A172 (cell line): Measurements from ENCODE around the gene GABRP. TPM values are rescaled to one million over a fixed set of nuclear protein-coding genes. Genes with fewer than 3 reads are reported as not detected.
"Not testable (repeated sequence)": the region's sequence is repeated elsewhere in the genome, so short reads cannot be mapped to it uniquely, and the experiment has no call there.

Experiments
- DNase-seq: peaks from one replicate; pipeline ENCODE4 v3.0.0-alpha.2; 2015; ENCODE audit warnings: low spot score
- total RNA-seq: library from RNA; depleted of rRNA; stranded (reverse); fragments of >200 nt; shearing (Covaris generic); gene quantifications from 2 replicates; pipeline ENCODE4 v1.2.3, GENCODE V29; 2014; rRNA removed

Gene GABRP
- not detected in 2 replicates for total RNA-seq

- DNase-seq: no peak
Observed at GRCh38 chr5:170783498-170784247, at the start of gene GABRP. Gene GABRP, plus strand, starts transcription at chr5:170783725. Its CDS starts 4,891 bp downstream, at chr5:170788616.

- DNase-seq: no peak
Observed at GRCh38 chr5:170736966-170737365, 46.6 kb upstream of the GABRP start.

GRCh38 chr5:170737591-170737990 is 45.9 kb upstream of the GABRP start:
- DNase-seq: no peak

GRCh38 chr5:170738840-170739239 is 44.7 kb upstream of the GABRP start:
- DNase-seq: no peak

- no peak for DNase-seq
Observed at GRCh38 chr5:170739446-170739845, 44.1 kb upstream of the GABRP start.

- DNase-seq: no peak
Observed at GRCh38 chr5:170740551-170741205, 42.8 kb upstream of the GABRP start.

GRCh38 chr5:170741801-170742200 is 41.7 kb upstream of the GABRP start:
- no peak for DNase-seq

GRCh38 chr5:170743876-170744212 is 39.7 kb upstream of the GABRP start:
- no peak for DNase-seq

GRCh38 chr5:170745481-170746071 is 37.9 kb upstream of the GABRP start:
- no peak for DNase-seq

GRCh38 chr5:170746075-170746960 is 37.2 kb upstream of the GABRP start:
- no peak for DNase-seq

- no peak for DNase-seq
Observed at GRCh38 chr5:170746961-170747340, 36.6 kb upstream of the GABRP start.

GRCh38 chr5:170747357-170747756 is 36.2 kb upstream of the GABRP start:
- DNase-seq: no peak

GRCh38 chr5:170747851-170748250 is 35.7 kb upstream of the GABRP start:
- DNase-seq: no peak

- DNase-seq: no peak
Observed at GRCh38 chr5:170748951-170749471, 34.5 kb upstream of the GABRP start.

GRCh38 chr5:170749911-170750431 is 33.6 kb upstream of the GABRP start:
- no peak for DNase-seq

- DNase-seq: no peak
Observed at GRCh38 chr5:170750791-170751190, 32.7 kb upstream of the GABRP start.

- DNase-seq: no peak
Observed at GRCh38 chr5:170751631-170752030, 31.9 kb upstream of the GABRP start.

GRCh38 chr5:170752257-170753215 is 31.0 kb upstream of the GABRP start:
- no peak for DNase-seq

GRCh38 chr5:170753311-170753710 is 30.2 kb upstream of the GABRP start:
- no peak for DNase-seq

- DNase-seq: not testable (repeated sequence)
Observed at GRCh38 chr5:170754508-170754907, 29.0 kb upstream of the GABRP start.
